HepG2 (cell line): ENCODE results near the gene DAB1.

Experiments used
- ATM ChIP-seq: fragments of 450-650 bp; IDR thresholded peaks from 2 replicates; pipeline ENCODE4 v1.7.1; 2017; ENCODE audit warnings: mild to moderate bottlenecking, borderline replicate concordance
- CEBPB ChIP-seq: IDR thresholded peaks from 2 replicates; pipeline ENCODE4 v1.6.1; 2011; ENCODE audit warnings: low read depth, low read length, improper control_type of control experiment, borderline replicate concordance
- EP300 ChIP-seq, 3 experiments: sonication (generic) in 1 of 3; formaldehyde crosslinking in 1 of 3; IDR thresholded peaks; 2 replicates each; pipeline versions ENCODE4 v1.5.1 to v1.6.1; 2011 to 2020; ENCODE audit warnings: low read depth in 2 of 3, low read length in 2 of 3, borderline replicate concordance in 1 of 3, improper control_type of control experiment in 1 of 3, mild to moderate bottlenecking in 1 of 3, missing genetic modification reagents in 1 of 3, moderate library complexity in 1 of 3
- FOXA1 ChIP-seq, 2 experiments: fragments of 450-650 bp in 1 of 2; sonication (generic) in 1 of 2; formaldehyde crosslinking in 1 of 2; IDR thresholded peaks; 2 replicates each; pipeline versions ENCODE4 v1.4.0 to v1.6.1; 2016 to 2020; ENCODE audit warnings: missing genetic modification reagents in 1 of 2
- GTF2F1 ChIP-seq: fragments of 150-350 bp; IDR thresholded peaks from 2 replicates; pipeline ENCODE4 v1.6.1; 2014; ENCODE audit warnings: low read length
- SIN3A ChIP-seq: IDR thresholded peaks from 2 replicates; pipeline ENCODE4 v1.6.1; 2011; ENCODE audit warnings: low read depth, mild to moderate bottlenecking, control low read depth, low read length, borderline replicate concordance
- TCF12 ChIP-seq, 2 experiments: fragments of 450-650 bp in 1 of 2; sonication (generic) in 1 of 2; formaldehyde crosslinking in 1 of 2; IDR thresholded peaks; 2 replicates each; pipeline versions ENCODE4 v1.6.1 to v1.8.0; 2017 to 2022; ENCODE audit warnings: antibody characterized with exemption in 1 of 2, mild to moderate bottlenecking in 1 of 2, missing genetic modification reagents in 1 of 2, moderate library complexity in 1 of 2
- ZNF274 ChIP-seq: sonication (generic); formaldehyde crosslinking; IDR thresholded peaks from 2 replicates; pipeline ENCODE4 v1.5.1; 2020; ENCODE audit warnings: mild to moderate bottlenecking, missing genetic modification reagents
- ZNF644 ChIP-seq: IDR thresholded peaks from 2 replicates; pipeline ENCODE4 v1.6.1; 2016; ENCODE audit warnings: low read depth
- ZNF737 ChIP-seq: sonication (generic); formaldehyde crosslinking; IDR thresholded peaks from 2 replicates; pipeline ENCODE4 v1.5.0; 2020; ENCODE audit warnings: missing genetic modification reagents, mild to moderate bottlenecking, borderline replicate concordance
- TF ChIP-seq, protein P1 (sequence below): sonication (generic); formaldehyde crosslinking; IDR thresholded peaks from 2 replicates; pipeline ENCODE4 v1.4.0; 2020; ENCODE audit warnings: mild to moderate bottlenecking, missing genetic modification reagents

DNA sequence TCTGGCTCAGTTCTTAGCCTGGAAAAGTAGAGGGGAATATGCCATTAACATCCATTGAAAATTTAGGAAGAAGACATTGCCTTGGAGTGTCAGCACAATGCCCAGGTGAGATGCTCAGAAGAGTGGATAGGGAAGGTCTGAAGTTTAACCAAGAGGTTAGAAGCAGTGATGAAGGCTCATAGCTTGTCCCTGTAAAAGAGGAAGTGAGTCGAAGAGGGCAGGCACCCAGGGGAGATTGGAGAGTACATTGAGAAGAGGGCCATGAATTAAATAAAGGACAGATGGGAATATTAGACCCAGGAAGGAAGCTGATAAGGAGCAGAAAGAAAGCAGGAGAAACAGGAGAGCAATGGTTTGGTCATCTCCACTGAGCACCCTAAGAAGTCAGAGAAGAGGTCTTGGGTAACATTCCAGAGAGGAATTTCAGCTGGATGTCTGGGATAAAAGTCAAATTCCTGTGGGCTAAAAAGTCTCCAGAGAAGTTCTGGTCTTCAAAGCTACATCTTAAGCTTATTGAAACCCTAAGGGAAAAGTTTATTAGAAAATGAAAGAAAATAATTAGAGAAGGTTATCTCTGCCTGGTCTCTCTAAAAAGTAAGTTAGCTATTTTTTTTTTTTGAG lies 475.3 kb downstream of the DAB1 start:
- no peak for TF ChIP-seq TCF12 (IDR thresholded peaks at IDR 0.05)
- TF ChIP-seq TCF12 (CRISPR knock-in tag; IDR thresholded peaks at IDR 0.05) = no peak
- TF ChIP-seq FOXA1 (IDR thresholded peaks at IDR 0.05) = no peak
- no peak for TF ChIP-seq FOXA1 (CRISPR knock-in tag; IDR thresholded peaks at IDR 0.05)
- no peak for TF ChIP-seq CEBPB
- no peak for TF ChIP-seq EP300 (IDR thresholded peaks at IDR 0.05; ENCODE audit: low read depth in 2 of 2, low read length in 2 of 2)
- no peak for TF ChIP-seq EP300 (CRISPR knock-in tag; IDR thresholded peaks at IDR 0.05; ENCODE audit: borderline replicate concordance)
- TF ChIP-seq ATM = no peak
- TF ChIP-seq SIN3A = no peak
- no peak for TF ChIP-seq GTF2F1
- no peak for TF ChIP-seq ZNF274 (CRISPR knock-in tag)
- no peak for TF ChIP-seq ZNF737
- TF ChIP-seq, protein P1, sequence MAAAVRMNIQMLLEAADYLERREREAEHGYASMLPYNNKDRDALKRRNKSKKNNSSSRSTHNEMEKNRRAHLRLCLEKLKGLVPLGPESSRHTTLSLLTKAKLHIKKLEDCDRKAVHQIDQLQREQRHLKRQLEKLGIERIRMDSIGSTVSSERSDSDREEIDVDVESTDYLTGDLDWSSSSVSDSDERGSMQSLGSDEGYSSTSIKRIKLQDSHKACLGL = no peak
- TF ChIP-seq ZNF644 (CRISPR knock-in tag) = no peak
